Transverse colon (tissue), 4 donors: ENCODE results near the gene XRCC4. TPM values are rescaled to one million over a fixed set of nuclear protein-coding genes. Genes with fewer than 3 reads are reported as not detected.
"Not testable (repeated sequence)": the region's sequence is repeated elsewhere in the genome, so short reads cannot be mapped to it uniquely, and the experiment has no call there.

ENCODE experiments used
- DNase-seq: peaks from one replicate; pipeline ENCODE4 v3.0.0-alpha.2; 2019
- H3K27ac ChIP-seq, 4 donors: fragments of 200-600 bp; sonication (generic); 2 replicates each; pipeline ENCODE4 v1.5.1; 2016 to 2018; ENCODE audit warnings: inconsistent platforms in 4 of 4
- H3K27me3 ChIP-seq: fragments of 200-600 bp; sonication (generic); 2 replicates; pipeline ENCODE4 v1.5.1; 2017; ENCODE audit warnings: inconsistent platforms
- H3K36me3 ChIP-seq, 4 donors: fragments of 200-600 bp; sonication (generic); 2 replicates each; pipeline ENCODE4 v1.5.1; 2017 to 2019; ENCODE audit warnings: inconsistent platforms in 4 of 4
- H3K4me1 ChIP-seq, 4 donors: fragments of 200-600 bp; sonication (generic); 2 replicates each; pipeline ENCODE4 v1.5.1; 2017 to 2020; ENCODE audit warnings: inconsistent platforms in 4 of 4
- H3K4me3 ChIP-seq, 4 donors: fragments of 200-600 bp; sonication (generic); 1 replicate in 1 of 4; 2 replicates in 3 of 4; pipeline versions ENCODE4 v1.5.1 to v1.6.1; 2017 to 2019; ENCODE audit warnings: inconsistent platforms in 4 of 4
- H3K9me3 ChIP-seq, 2 donors: fragments of 200-600 bp; sonication (generic); 2 replicates each; pipeline ENCODE4 v1.5.1; 2017 to 2019; ENCODE audit warnings: inconsistent platforms in 2 of 2
- CTCF ChIP-seq, 5 experiments: fragments of 200-600 bp in 3 of 5; fragments of 450-650 bp in 2 of 5; sonication (generic) in 3 of 5; IDR thresholded peaks; 1 replicate in 2 of 5; 2 replicates in 3 of 5; pipeline ENCODE4 v1.5.1; 2016 to 2017; ENCODE audit warnings: antibody characterized with exemption in 5 of 5, inconsistent platforms in 3 of 5, mild to moderate bottlenecking in 2 of 5, moderate library complexity in 1 of 5
- EP300 ChIP-seq: sonication (generic); formaldehyde crosslinking; IDR thresholded peaks from one replicate; pipeline ENCODE4 v1.6.1; 2017; ENCODE audit warnings: antibody characterized with exemption, low read depth
- POLR2A ChIP-seq: fragments of 450-650 bp; IDR thresholded peaks from one replicate; pipeline ENCODE4 v1.6.1; 2016; ENCODE audit warnings: antibody characterized with exemption, mild to moderate bottlenecking, moderate library complexity
- POLR2AphosphoS5 ChIP-seq, 3 donors: sonication (generic); formaldehyde crosslinking; IDR thresholded peaks; one replicate each; pipeline ENCODE4 v1.6.1; 2016; ENCODE audit warnings: antibody characterized with exemption in 3 of 3
- WGBS, 2 donors: methylation state at CpG; one replicate each; pipeline ENCODE4 v1.1.5; 2018; ENCODE audit warnings: low coverage in 1 of 2; 5-methylcytosine and 5-hydroxymethylcytosine counted together
- in situ Hi-C, 4 donors: fragments of 200-750 bp; cut with MboI; loops; one replicate each; pipeline versions ENCODE4 v1.15.0 to v1.15.1; 2017; ENCODE audit warnings: low sequenced_read_pairs in 3 of 4, low pct_ligation_motif_present in 1 of 4, low pct_unique_long_range_greater_than_20kb in 1 of 4
- intact Hi-C: fragments of 100-400 bp; cut with DNase I; formaldehyde crosslinking; loops from one replicate; pipeline ENCODE4 v1.15.1; 2023; ENCODE audit warnings: low total_unique reads
- total RNA-seq, 4 donors: library from RNA; depleted of rRNA; stranded (reverse); fragments of >200 nt; gene quantifications; one replicate each; pipeline ENCODE4 v1.1.0, GENCODE V29; 2016

The XRCC4 gene
- total RNA-seq, 4 donors from 2014 or later, result 0.60 to 8.1 (median 7.3) TPM; not detected in 1

- TF ChIP-seq POLR2AphosphoS5 (IDR thresholded peaks at IDR 0.05) (no peak), POLR2A (no peak), CTCF (IDR thresholded peaks at IDR 0.05) (no peak), EP300 (no peak)
- H3K36me3 ChIP-seq, result no peaks in the 10 kb centered on the region
- H3K27me3 ChIP-seq, result no peaks in the 10 kb centered on the region
- peaks cover 0 to 8% of the 10 kb centered on the region in 2 donors for H3K9me3 ChIP-seq
- intact Hi-C loops, result no loop called here
- in situ Hi-C loops, result no loop called here
- H3K4me3 ChIP-seq, result no peak overlapping the region
- no peak for DNase-seq
- 93 to 100% methylated on average over 1 to 2 of the region's 2 CpGs for WGBS, 2 donors
- H3K27ac ChIP-seq, result no peak overlapping the region
- no peaks in the 10 kb centered on the region for H3K4me1 ChIP-seq
Measured at GRCh38 chr5:83348281-83348780, 271.0 kb downstream of the XRCC4 start.

GRCh38 chr5:83353231-83353630 is 275.9 kb downstream of the XRCC4 start:
- in situ Hi-C loops, result no loop called here
- H3K9me3 ChIP-seq, result peaks cover 0 to 6% of the 10 kb centered on the region in 2 donors
- no peak overlapping the region for H3K4me3 ChIP-seq
- intact Hi-C loops, result no loop called here
- 83 to 87% methylated on average over 3 of the region's 3 CpGs for WGBS, 2 donors
- DNase-seq, result no peak
- TF ChIP-seq POLR2AphosphoS5 (IDR thresholded peaks at IDR 0.05) (no peak), CTCF (IDR thresholded peaks at IDR 0.05) (no peak), POLR2A (no peak), EP300 (no peak)
- no peaks in the 10 kb centered on the region for H3K4me1 ChIP-seq
- no peak overlapping the region for H3K27ac ChIP-seq
- no peaks in the 10 kb centered on the region for H3K36me3 ChIP-seq
- no peaks in the 10 kb centered on the region for H3K27me3 ChIP-seq

- Histone ChIP-seq H3K36me3 (no peaks in the 10 kb centered on the region), H3K9me3 (peaks cover 0 to 4% of the 10 kb centered on the region in 2 donors), H3K4me1 (no peaks in the 10 kb centered on the region), H3K27me3 (no peaks in the 10 kb centered on the region), H3K27ac (no peak overlapping the region), H3K4me3 (no peak overlapping the region)
- 91 to 100% methylated on average over 1 of the region's 1 CpG for WGBS, 2 donors
- no peak for DNase-seq
- no peak for TF ChIP-seq POLR2AphosphoS5 (IDR thresholded peaks at IDR 0.05)
- TF ChIP-seq CTCF (IDR thresholded peaks at IDR 0.05), result no peak
- no peak for TF ChIP-seq EP300
- in situ Hi-C loops (no loop called here), intact Hi-C loops (no loop called here)
Measured at GRCh38 chr5:83353774-83354173, 276.4 kb downstream of the XRCC4 start.

- Histone ChIP-seq H3K4me1 (no peaks in the 10 kb centered on the region), H3K4me3 (no peak overlapping the region), H3K9me3 (peaks cover 0 to 4% of the 10 kb centered on the region in 2 donors), H3K27ac (no peak overlapping the region), H3K36me3 (no peaks in the 10 kb centered on the region), H3K27me3 (no peaks in the 10 kb centered on the region)
- TF ChIP-seq POLR2A (no peak), EP300 (no peak), POLR2AphosphoS5 (IDR thresholded peaks at IDR 0.05) (no peak), CTCF (IDR thresholded peaks at IDR 0.05) (no peak)
- no peak for DNase-seq
- in situ Hi-C loops (no loop called here), intact Hi-C loops (no loop called here)
- 58 to 78% methylated on average over 2 of the region's 2 CpGs for WGBS, 2 donors
Measured at GRCh38 chr5:83354958-83355357, 277.6 kb downstream of the XRCC4 start.

- H3K9me3 ChIP-seq, H3K4me1 ChIP-seq, DNase-seq, H3K36me3 ChIP-seq, H3K4me3 ChIP-seq, H3K27me3 ChIP-seq, intact Hi-C loops, H3K27ac ChIP-seq, in situ Hi-C loops: not testable (repeated sequence)
- WGBS, 2 donors, result 80 to 91% methylated on average over 2 to 4 of the region's 4 CpGs
Measured at GRCh38 chr5:83355482-83356014, 278.2 kb downstream of the XRCC4 start.
